SHP77 (cell line): ENCODE data around the gene PSMG1.
"Not testable (repeated sequence)": the region's sequence is repeated elsewhere in the genome, so short reads cannot be mapped to it uniquely, and the experiment has no call there.

ENCODE experiments used
- DNase-seq, 2 experiments: peaks; one replicate each; lab custom pipeline; 2025; lab: John Stamatoyannopoulos, UW

The PSMG1 gene

DNA sequence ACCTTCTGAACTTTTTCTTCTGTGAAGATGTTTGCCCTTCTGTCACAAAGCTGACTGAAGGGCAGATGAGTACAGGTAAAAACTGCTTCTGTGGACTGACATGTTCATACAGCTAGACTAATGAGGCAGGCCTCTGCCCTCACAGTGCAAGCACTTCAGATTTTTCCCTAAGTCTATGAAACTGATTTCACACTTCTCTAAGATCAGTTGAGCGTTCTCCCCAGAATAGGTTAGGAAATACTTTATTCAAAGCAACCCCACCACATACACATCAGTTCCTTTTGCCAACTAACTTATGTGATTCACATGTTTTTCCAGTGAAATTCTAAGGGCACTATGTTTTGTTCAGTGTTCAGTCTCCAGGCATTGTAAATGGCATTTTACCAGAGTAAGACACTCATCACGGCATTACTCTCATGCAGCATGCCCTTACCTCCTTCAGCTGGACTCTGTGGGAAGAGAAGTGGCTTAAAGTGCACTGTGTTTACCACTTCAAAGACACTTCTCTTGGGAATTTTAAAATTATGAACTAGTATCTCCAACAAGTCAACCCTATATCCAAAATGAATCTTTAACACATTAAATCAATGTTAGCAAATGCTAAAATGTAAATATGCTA is 5.4 kb upstream of the PSMG1 start:
- DNase-seq = no peak

DNA sequence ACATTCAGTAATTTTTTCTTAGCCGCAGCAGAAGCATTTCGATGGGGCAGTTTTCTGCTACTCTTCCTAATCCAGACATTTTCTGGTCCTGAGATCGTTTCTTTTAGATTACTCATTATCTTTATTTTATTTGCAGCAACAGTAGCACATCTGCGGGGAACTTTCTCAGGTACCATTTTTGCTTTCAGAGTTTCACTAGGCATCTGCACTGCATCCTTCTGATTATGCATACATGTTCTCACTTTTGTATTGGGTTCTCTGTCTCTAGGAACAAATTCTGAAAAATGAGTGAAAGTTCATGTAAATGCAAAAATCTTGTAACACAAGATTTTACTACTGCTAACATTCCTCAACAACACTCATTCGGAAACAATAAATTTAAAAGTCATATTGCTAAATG is 3.9 kb upstream of the PSMG1 start:
- no peak for DNase-seq

DNA sequence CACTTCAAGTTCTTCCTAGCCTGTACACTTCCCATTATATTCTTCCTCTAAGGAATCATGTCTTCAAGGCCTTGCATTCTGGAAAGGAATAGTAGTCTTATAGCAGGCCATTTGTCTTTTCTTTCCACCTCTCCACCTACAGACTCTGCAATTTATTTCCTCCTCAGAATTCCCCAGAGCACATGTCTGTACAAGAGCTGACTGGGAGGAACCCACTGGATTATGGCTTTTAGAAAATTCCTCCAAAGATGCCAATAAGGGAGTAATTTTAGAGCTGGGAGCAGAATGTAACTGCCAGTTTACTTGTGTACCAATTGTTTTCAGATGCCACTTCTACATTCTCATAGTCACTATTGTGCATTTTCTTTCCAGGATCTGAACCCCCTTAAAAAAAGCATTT is 3.4 kb upstream of the PSMG1 start:
- DNase-seq = no peak

DNA sequence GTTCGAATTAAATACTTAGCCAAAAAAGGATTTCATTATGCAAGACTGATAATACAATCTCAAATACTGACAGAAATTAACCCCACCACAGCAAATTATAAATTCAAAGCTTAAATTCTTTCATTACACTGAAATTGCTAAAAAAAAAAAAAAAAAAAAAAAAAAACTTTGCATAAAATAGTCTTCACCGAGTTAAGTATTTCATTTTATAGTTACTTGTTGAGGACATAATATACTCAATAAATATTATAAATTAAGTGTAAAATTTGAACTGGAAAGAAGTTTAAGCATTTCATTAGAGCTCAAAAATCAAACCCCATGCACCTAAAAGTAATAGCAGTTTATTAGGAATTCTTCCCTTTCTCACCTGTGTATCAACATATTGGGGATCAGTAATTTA is 1.9 kb upstream of the PSMG1 start:
- DNase-seq = no peak

- no peak for DNase-seq
Observed at GRCh38 chr21:39184050-39184980, 1.1 kb upstream of the PSMG1 start.

DNA sequence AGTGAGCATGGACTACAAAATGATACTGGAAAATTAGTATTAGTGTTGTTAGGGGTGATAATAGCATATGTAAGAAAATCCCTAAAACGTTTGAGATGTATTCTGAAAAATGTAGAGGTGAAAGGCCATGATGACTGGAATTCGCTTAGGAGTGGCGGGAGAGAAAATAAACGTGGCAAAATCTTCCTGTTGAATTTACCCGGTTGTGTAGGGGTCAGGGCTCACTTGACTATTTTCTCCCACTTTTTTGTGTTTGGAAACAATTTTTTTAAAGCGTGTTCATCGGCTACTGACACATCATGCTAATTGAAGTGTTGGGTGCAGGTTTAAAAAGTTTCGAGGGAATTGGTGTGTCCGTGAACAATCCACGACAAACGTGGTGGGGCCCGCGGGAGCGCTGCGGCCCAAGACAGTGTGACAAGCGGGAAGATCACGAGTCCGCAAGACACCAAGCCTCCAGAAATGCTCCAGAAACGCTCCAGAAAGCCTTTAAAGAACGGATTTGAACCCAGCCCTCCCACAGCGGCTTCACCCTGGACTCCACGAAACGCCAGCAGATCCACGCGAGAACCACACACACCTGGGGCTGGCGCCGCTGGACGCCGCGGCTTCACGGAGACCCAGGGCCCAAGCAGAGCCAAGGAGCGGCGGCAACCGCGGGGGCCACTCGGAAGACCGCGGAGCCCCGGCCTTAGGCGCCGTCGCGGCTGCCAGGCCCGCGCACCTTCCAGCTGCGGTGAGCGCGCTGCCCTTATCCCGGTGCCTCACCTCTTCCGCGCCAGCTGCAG is 573 bp downstream of the PSMG1 start:
- DNase-seq = no peak

DNA sequence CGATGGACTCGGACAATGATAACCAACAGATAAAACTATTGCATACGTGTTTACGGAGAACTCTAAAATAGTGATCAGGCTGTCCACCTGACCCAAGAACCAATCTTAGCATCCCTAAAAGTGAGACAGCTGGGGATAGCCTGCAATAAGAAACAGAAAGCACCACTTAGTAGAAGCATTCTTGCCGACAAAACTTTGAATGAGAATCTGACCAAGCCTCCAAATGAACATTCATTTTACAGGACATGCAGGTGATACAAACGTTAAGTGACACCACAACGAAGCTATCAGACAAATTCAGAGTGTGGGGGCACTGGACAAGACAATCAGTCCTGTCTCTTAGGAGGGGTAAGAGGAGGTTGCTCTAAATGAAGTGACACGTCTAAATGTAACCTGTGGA is 1.2 kb downstream of the PSMG1 start:
- DNase-seq = no peak

DNA sequence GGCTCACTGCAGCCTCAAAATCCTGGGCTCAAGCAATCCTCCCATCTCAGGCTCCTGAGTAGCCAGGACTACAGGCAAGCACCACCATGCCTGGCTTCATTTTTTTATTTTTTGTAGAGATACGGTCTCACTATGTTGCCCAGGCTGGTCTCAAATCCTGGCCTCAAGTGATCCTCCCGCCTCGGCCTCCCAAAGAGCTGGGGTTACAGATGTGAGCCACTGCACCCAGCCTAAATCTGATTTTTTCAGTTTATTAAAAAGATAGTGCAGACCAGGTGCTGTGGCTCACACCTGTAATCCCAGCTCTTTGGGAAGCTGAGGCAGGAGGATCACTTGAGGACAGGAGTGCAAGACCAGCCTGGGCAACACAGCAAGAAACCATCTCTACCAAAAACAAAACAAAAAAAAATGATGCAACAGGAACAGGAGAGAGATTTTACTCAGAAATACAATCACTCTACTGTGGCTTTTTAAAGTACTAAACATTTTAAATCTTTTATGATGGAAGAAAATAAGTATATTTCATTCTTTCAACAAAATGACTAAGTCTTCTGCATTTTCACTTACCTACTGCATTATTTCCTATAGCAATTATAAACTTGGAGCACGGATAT is 1.9 kb downstream of the PSMG1 start:
- DNase-seq = no peak

- DNase-seq = no peak
Observed at GRCh38 chr21:39180429-39181019, 2.7 kb downstream of the PSMG1 start.

GRCh38 chr21:39178421-39178820 is 4.8 kb downstream of the PSMG1 start:
- DNase-seq = no peak

- DNase-seq = no peak
Observed at GRCh38 chr21:39176271-39176709, 7.0 kb downstream of the PSMG1 start.

DNA sequence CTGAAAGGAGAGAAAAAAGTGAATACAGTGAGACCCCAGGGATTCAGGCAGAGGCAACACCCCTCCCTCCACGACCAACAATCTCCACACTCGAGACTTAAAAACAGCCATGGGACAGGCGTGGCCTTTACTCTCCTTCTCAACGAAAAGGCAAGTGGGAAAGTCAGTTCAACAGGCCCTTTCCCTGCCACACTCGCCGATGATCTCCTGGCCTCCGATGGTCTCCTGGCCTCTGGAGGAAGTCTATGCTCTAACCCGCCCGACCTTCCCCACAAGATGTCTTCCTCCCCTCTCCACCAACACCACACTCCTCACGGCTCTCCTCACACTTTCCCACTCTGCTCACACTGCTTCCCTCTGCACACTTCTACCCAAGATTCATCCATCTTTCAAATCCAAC is 7.6 kb downstream of the PSMG1 start:
- DNase-seq = no peak

DNA sequence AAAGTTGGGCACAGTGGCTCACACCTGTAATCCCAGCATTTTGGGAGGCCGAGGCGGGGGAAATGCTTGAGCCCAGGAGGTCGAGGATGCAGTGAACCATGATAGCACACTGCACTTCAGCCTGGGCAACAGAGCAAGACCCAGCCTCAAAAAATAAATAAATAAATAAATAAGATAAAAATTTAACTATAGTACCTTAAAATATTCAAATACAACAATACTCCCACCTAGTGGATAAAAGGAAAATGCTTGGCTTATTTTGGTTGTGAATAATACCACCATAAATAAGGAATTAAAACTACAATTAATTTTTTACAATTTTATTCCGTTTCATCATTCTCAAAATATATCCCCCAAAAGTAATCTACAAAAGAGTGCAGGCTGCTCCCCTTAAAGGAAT is 8.1 kb downstream of the PSMG1 start:
- no peak for DNase-seq

- DNase-seq = no peak
Observed at GRCh38 chr21:39173716-39174680, 9.3 kb downstream of the PSMG1 start.

- DNase-seq = no peak
Observed at GRCh38 chr21:39169906-39170305, 13.3 kb downstream of the PSMG1 start.

- DNase-seq = no peak
Observed at GRCh38 chr21:39168800-39169199, 14.5 kb downstream of the PSMG1 start.

DNA sequence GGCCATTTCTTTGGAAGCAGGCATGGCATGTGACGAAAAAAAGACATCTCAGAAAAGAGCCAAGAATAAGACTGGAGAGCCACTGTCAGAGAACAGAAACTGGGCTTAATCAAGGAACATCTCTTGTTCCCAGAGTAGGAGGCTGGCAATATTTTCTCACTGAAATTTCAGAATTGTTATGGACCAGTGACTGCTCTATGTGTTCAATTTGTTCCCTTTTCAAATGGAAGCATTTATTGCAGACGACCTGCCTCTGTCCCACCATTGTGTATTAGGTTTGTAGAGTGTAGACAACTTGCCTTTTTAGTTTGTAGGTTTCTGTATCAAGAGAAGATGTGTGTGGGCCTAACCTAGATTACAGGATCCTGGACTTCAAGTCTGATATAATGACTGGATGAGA is 18.7 kb downstream of the PSMG1 start:
- no peak for DNase-seq

DNA sequence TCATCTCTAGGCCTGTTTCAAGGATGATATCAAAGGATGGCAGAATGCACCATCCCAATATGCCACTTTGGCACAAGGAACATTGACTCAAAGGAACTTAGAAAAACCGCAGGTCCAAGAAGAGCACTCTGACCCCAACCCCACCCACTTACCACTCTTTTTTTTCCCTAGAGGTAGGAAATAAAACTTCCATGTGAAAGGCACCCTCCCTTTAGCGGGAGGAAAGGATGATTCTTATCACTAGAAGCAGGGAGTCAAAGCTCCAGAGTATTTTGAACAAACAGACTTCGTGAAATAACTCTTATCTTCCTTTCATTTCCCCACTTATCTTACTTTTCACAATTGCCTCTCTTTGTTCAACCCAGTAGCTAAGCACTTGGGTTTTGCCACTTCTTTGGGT is 22.2 kb downstream of the PSMG1 start:
- DNase-seq = no peak

- no peak for DNase-seq
Observed at GRCh38 chr21:39159342-39160063, 23.7 kb downstream of the PSMG1 start.

GRCh38 chr21:39157241-39157640 is 26.0 kb downstream of the PSMG1 start:
- not testable (repeated sequence) for DNase-seq
